NCI-H446 treated with DMSO at 0.1 percent for 48 hours (cell line): ENCODE data around the gene POLR3C.
A peak's percentile ranks its signal among the peaks of the same experiment; 100 is the strongest.

Experiments
- DNase-seq: peaks from one replicate; lab custom pipeline; 2025; lab: John Stamatoyannopoulos, UW

The POLR3C gene

GRCh38 chr1:145871994-145872924 is 48.3 kb downstream of the POLR3C start:
- no peak for DNase-seq

GRCh38 chr1:145874646-145875045 is 50.6 kb downstream of the POLR3C start:
- no peak for DNase-seq

GRCh38 chr1:145877923-145878486 is 54.0 kb downstream of the POLR3C start:
- no peak for DNase-seq

GRCh38 chr1:145878724-145879123 is 54.7 kb downstream of the POLR3C start:
- no peak for DNase-seq

- DNase-seq = no peak
Observed at GRCh38 chr1:145879775-145880174, 55.8 kb downstream of the POLR3C start.

- no peak for DNase-seq
Observed at GRCh38 chr1:145884675-145885074, 60.7 kb downstream of the POLR3C start.

GRCh38 chr1:145885738-145886287 is 61.8 kb downstream of the POLR3C start, which contains the start of gene ANKRD35:
Gene ANKRD35 (minus strand): TSS chr1:145885866. CDS start chr1:145885758, 108 bp downstream.
- DNase-seq = peak; percentile 26

GRCh38 chr1:145886390-145886789 is 62.4 kb downstream of the POLR3C start:
- DNase-seq = no peak

- no peak for DNase-seq
Observed at GRCh38 chr1:145886816-145887215, 62.8 kb downstream of the POLR3C start.

- DNase-seq = no peak
Observed at GRCh38 chr1:145887631-145888030, 63.6 kb downstream of the POLR3C start.

GRCh38 chr1:145889722-145890121 is 65.7 kb downstream of the POLR3C start:
- no peak for DNase-seq

- no peak for DNase-seq
Observed at GRCh38 chr1:145891143-145891542, 67.1 kb downstream of the POLR3C start.

- DNase-seq = peak; percentile 94
Observed at GRCh38 chr1:145891587-145892485, 67.8 kb downstream of the POLR3C start.

GRCh38 chr1:145892486-145893087 is 68.6 kb downstream of the POLR3C start:
- DNase-seq = peak; percentile 68

- DNase-seq = no peak
Observed at GRCh38 chr1:145893306-145894055, 69.5 kb downstream of the POLR3C start.
